Measurements from ENCODE around the gene C16orf95.

The C16orf95 gene

DNA sequence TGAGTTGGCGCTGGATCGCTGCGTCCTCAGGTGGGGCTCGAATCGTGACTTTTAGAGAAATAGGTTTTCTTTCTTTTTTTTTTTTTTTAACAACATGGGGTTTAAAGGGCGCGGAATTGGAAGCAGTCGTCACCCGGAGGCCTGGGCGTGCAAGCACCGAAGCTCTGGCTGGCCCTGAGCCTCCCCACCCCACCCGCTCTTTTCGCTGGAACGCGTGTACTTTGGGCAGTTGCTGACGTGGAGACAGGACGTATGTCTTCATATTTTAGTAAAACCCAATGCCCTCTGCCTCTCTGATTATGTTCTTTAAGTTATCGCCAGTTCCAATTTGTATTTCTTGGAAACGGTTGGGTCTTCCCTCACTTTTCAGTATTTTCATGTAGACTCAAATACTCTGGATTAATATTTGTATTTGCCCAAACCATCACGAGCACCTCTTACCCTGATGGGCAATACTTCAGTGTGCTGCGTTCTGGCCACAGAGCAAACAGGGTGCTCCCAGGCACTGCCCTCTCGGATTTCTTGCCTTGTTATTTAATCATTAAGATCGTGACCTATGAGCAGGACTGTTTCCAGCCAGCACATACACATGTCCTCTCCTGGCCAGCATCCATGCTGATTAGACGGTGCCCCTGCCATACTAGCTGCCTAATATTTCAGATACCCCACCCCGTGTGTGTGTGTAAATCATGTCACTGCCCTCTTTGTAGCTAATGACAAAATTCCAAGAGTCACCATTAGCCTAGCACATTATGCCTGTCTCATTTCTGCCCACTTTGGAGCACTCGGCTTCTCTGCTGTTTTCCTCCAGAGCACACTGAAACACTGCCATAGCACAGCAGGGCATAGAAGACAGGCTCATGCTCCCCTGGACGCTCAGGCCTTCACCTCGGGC, 805 bp upstream of the C16orf95 start:
- no peaks in the 10 kb centered on the region for H3K27me3 Mint-ChIP-seq
- peaks cover 13% of the 10 kb centered on the region for H3K4me1 Mint-ChIP-seq
- peak overlapping the region; percentile 97 for H3K27ac Mint-ChIP-seq
- no peaks in the 10 kb centered on the region for H3K36me3 Mint-ChIP-seq
- no peaks in the 10 kb centered on the region for H3K9me3 Mint-ChIP-seq
- ATAC-seq: peak; percentile 59
- H3K4me3 Mint-ChIP-seq: peak overlapping the region; percentile 87

DNA sequence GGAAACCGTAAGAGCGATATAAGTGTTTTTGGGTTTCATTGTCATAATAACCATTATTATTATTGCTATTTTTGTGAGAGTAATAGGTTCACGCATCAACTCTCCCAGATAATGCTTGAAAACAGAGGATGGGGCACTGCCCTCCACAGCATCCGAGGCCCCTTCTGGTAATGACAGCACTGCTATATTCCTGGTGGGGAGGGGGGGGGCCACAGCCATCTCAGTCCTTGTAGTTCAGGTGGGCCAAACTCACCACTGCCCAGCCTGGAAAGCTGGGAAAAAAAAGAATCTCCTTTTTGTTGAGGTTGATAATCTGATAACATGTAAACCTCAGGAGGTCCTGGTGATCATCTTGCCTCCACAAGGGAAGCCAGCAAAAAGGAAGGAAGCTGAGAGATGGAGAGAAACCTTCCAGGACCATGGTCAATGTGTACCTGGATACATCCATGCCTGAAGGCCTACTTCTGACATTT, 706 bp downstream of the C16orf95 start:
- no peaks in the 10 kb centered on the region for H3K36me3 Mint-ChIP-seq
- H3K27ac Mint-ChIP-seq: peak overlapping the region; percentile 97
- H3K9me3 Mint-ChIP-seq: no peaks in the 10 kb centered on the region
- peak overlapping the region; percentile 87 for H3K4me3 Mint-ChIP-seq
- no peak for ATAC-seq
- no peaks in the 10 kb centered on the region for H3K27me3 Mint-ChIP-seq
- peaks cover 13% of the 10 kb centered on the region for H3K4me1 Mint-ChIP-seq

DNA sequence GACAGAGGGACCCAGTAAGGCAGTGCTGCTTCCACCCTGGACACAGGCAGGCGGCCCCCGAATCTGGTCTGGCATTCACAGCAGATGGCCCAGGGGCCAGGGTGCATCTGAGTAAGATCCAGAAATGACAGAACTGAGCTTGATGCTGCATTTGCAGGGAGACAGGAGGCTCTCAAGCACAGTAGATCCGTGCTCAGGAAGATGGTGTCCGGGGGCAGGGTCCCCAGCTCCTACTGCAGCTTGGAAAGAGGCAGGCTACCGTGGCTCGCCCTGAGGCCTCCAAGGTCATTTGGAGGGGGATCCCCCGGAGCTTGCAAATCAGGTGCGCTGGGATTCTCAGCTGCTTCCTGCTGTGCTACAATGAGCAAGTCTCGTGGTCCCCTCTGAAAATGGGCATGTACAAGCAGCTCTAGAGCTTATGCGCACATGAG, 2.2 kb downstream of the C16orf95 start:
- Mint-ChIP-seq H3K9me3 (no peaks in the 10 kb centered on the region), H3K27me3 (no peaks in the 10 kb centered on the region), H3K4me1 (peaks cover 13% of the 10 kb centered on the region), H3K4me3 (no peak overlapping the region), H3K36me3 (no peaks in the 10 kb centered on the region), H3K27ac (no peak overlapping the region)
- no peak for ATAC-seq

DNA sequence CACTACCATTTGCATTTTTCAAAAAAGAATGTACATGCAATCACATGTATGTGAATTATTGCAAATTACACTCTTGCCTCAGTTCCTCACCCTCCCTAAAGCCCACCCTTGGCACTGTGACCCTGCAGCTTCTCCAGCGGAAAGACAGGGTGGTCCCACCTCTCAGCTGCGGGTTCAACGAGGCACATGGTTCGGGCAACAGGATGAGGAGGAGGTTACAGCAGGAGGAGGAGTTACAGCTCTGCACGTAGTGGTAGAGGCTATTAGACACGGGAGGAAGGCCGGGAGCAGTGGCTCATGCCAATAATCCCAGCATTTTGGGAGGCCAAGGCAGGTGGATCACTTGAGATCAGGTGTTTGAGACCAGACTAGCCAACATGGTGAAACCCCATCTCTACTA, 5.2 kb downstream of the C16orf95 start:
- Mint-ChIP-seq H3K27ac (no peak overlapping the region), H3K4me1 (no peaks in the 10 kb centered on the region), H3K36me3 (no peaks in the 10 kb centered on the region), H3K9me3 (no peaks in the 10 kb centered on the region), H3K4me3 (no peak overlapping the region), H3K27me3 (no peaks in the 10 kb centered on the region)
- ATAC-seq: no peak

DNA sequence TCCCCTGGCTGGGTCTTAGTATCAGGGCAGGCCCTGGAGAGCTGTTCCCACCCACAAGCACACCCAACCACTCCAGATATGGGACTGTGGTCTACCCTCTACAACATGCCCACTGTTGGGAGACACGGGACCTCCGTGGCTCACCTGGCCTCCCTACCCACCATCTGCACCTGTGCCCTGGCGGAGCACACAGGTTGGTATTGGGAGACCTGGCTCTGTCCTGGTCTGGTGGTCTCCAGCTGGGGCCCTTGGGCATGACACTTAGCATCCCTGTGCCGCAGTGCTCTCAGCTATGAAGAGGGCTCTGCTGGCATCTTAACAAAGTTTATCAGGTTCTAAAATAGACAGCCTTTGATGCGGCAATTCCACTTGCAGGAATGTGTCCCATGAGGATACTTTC, 5.8 kb downstream of the C16orf95 start:
- ATAC-seq: no peak
- no peaks in the 10 kb centered on the region for H3K9me3 Mint-ChIP-seq
- H3K4me1 Mint-ChIP-seq: no peaks in the 10 kb centered on the region

DNA sequence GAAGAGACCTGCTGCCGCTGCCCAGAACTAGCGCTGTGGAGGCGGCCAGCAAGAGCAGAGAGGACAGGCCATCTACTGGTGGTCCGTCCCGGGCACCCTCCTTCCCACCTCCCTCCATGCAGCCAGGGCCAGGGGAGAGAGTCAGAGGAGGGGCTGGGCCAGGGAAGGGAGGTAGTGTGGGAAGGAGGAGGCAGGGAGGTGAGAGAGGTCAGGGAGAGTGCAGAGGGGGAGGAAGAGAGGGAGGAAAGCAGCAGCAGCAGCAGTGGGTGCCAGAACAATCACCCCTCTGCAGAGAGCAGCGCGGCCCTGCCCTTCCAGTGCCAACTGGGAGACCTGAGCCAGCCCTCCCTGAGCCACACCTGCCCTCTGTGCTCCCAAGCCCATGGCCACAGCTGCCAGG, 6.6 kb downstream of the C16orf95 start:
- no peaks in the 10 kb centered on the region for H3K36me3 Mint-ChIP-seq
- H3K4me3 Mint-ChIP-seq: no peak overlapping the region
- H3K27me3 Mint-ChIP-seq: no peaks in the 10 kb centered on the region
- no peak overlapping the region for H3K27ac Mint-ChIP-seq
- no peaks in the 10 kb centered on the region for H3K4me1 Mint-ChIP-seq
- ATAC-seq: no peak
- no peaks in the 10 kb centered on the region for H3K9me3 Mint-ChIP-seq

More for the DNA sequence above, 5.8 kb downstream of the C16orf95 start:
- H3K27ac Mint-ChIP-seq: no peak overlapping the region
- H3K4me3 Mint-ChIP-seq: no peak overlapping the region
- no peaks in the 10 kb centered on the region for H3K27me3 Mint-ChIP-seq
- no peaks in the 10 kb centered on the region for H3K36me3 Mint-ChIP-seq

DNA sequence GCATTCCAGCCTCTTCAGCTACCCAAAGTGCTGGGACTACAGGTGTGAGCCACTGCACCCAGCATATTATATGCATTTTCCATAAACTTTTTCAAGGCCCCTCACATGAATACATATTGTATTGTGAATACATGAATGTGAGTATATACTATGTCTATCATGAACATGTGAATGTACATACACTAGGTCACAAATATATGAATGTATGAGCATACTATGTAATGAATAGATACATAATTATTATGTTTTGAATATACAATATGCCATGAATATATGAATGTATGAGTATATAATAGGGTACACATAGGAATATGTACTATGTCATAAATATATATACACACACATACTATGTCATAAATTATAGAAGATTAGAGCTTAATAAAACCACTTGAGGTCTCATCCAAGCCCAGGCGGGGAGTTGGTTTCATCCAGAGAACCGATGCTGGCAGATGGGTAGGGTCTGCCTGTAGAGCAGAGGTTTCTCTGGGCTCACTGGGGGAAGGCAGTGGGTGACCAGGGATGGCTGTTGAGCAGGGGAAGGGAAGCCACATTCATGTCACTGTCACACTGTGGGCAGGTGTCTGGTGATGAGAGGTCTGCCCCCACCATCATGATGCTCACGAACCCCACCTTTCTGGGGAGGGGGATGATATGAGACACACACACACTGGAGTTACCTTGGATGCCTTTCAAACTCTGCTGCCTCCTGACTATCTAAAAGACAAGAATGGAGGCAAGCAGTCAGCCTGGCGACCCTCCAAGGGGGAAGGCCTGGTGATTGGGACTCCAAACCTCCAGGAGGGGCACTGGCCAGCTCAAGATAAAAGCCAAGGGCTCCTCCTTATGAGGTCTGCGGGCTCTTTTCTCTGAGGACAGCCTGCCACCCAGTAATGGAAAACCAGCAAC, 7.3 kb downstream of the C16orf95 start:
- Mint-ChIP-seq H3K9me3 (no peaks in the 10 kb centered on the region), H3K27ac (no peak overlapping the region), H3K27me3 (no peaks in the 10 kb centered on the region), H3K36me3 (no peaks in the 10 kb centered on the region), H3K4me3 (no peak overlapping the region), H3K4me1 (no peaks in the 10 kb centered on the region)
- ATAC-seq: no peak

DNA sequence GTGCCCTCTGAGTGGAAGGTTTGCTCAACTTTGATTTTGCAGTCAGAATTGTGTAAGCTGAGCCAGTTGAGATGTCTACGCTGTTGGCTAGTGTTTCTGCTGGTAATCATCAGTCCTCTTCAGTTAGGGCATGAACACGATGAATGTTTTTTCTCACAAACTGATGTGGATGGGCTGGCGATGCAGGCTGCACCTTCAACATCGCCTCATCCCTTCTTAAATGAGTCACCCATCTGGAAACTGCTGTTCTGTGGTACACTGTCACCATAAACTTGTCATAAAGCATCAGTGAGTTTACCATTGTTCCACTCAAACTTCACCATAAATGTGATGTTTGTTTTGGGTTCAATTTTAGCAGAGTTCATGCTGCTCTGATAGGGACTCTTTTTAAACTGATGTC, 8.4 kb downstream of the C16orf95 start:
- Mint-ChIP-seq H3K36me3 (no peaks in the 10 kb centered on the region), H3K9me3 (no peaks in the 10 kb centered on the region), H3K27me3 (no peaks in the 10 kb centered on the region), H3K4me1 (no peaks in the 10 kb centered on the region), H3K4me3 (no peak overlapping the region), H3K27ac (no peak overlapping the region)
- ATAC-seq: no peak

DNA sequence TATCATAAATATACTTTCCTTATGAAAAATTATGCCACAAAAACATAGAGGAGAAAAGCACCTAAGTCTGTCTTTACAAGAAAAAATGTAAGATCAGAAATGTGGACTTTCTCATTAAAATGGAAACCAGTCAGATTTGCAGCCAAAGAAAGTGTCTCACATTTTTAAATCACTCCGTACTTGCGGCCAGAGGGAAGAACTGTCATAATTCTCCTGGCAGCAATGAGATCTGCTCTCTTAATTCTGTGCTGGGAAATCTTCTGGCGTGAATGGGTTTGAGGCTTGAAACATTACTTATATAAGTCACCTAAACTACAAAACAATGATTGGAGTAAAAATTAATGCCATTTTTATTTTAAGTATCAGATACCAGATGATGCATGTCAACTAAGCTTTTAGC, 10.7 kb downstream of the C16orf95 start:
- no peak for ATAC-seq
- no peak overlapping the region for H3K27ac Mint-ChIP-seq
- no peaks in the 10 kb centered on the region for H3K4me1 Mint-ChIP-seq
- H3K27me3 Mint-ChIP-seq: no peaks in the 10 kb centered on the region
- no peaks in the 10 kb centered on the region for H3K9me3 Mint-ChIP-seq
- no peak overlapping the region for H3K4me3 Mint-ChIP-seq
- H3K36me3 Mint-ChIP-seq: peaks cover 8% of the 10 kb centered on the region

DNA sequence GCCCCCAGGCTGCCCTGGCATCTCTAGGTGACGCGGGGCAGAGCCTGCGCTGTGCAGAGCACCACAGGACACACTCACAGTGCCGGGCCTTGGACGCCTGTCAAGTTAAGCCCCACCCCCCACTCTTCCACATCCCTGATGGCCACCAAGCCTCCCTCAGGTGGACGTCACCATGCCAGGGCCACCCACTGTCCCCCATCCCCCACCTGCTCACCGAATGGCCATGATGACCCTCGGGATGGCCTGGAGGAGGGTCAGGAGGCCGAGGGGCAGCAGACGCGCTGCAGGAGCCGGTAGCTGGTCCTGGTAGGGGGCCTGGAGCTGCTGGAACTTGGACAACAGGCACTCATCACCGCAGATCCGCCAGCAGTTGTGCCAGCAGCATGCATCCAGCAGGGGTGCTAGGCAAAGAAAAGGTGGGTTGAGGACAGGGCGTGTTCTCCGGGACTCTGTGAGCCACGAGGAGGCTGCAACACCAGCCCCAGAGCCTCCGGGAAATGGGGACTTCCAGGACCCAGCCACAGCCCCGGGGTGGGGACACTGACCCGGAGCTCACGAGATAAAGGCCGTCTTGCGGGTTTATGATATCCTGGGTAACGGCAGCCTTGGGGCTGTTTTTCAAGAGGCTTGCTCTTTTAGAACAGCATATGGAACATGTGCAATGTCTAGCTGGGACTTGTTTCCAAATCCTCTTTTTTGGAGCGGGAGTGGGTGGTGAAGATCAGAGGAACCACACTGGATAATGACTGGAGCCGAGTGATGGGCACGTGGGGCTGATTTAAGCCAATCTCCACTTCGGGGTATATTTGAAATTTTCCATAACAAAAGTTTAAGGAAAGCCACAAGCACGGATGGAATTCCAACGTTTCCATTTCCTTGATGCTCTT, 11.4 kb downstream of the C16orf95 start:
- Mint-ChIP-seq H3K27ac (no peak overlapping the region), H3K9me3 (no peaks in the 10 kb centered on the region), H3K36me3 (peaks cover 8% of the 10 kb centered on the region), H3K27me3 (no peaks in the 10 kb centered on the region), H3K4me1 (no peaks in the 10 kb centered on the region), H3K4me3 (no peak overlapping the region)
- no peak for ATAC-seq

DNA sequence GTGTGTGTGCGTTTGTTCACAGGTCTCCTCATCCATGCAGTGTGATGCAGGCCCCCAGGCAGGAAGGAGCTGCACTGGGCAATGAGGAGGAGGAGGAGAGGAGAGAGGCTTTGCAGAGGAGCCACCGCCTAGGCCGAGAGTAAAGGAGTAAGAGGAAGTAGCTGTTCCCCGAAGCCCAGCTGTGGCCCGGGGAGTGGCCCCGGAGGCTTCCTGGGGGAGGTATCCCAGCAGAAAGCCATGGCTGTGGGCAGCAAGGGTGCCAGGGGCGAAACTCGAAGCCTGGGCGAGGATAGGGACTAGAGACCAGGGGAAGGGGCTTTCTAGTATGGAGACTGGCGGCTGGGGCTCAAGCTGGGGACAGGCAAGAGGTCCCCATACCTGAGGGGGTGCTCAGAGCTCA, 12.2 kb downstream of the C16orf95 start:
- peaks cover 8% of the 10 kb centered on the region for H3K36me3 Mint-ChIP-seq
- ATAC-seq: no peak
- no peak overlapping the region for H3K27ac Mint-ChIP-seq
- no peaks in the 10 kb centered on the region for H3K27me3 Mint-ChIP-seq
- H3K9me3 Mint-ChIP-seq: no peaks in the 10 kb centered on the region
- H3K4me1 Mint-ChIP-seq: no peaks in the 10 kb centered on the region
- no peak overlapping the region for H3K4me3 Mint-ChIP-seq

DNA sequence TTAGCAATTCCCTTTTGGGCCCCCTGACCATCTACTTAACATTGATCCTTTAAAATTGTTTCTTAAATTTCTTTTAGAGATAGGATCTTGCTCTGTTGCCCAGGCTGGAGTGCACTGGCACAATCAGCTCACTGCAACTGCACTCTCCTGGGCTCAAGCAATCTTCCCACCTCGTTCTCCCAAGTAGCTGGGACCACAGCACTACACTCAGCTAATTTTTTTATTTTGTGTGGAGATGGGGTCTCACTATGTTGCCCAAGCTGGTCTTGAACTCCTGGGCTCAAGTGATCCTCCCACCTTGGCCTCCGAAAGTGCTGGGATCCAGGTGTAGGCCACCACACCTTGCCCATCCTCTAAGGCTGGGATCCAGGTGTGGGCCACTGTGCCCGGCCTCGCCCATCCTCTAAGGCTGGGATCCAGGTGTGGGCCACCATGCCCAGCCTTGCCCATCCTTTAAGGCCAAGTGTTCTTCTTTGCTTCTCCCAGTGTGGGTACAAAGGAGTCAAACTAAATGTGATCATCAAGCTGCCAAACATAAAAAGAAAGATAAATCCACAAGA, 13.2 kb downstream of the C16orf95 start:
- H3K27me3 Mint-ChIP-seq: no peaks in the 10 kb centered on the region

DNA sequence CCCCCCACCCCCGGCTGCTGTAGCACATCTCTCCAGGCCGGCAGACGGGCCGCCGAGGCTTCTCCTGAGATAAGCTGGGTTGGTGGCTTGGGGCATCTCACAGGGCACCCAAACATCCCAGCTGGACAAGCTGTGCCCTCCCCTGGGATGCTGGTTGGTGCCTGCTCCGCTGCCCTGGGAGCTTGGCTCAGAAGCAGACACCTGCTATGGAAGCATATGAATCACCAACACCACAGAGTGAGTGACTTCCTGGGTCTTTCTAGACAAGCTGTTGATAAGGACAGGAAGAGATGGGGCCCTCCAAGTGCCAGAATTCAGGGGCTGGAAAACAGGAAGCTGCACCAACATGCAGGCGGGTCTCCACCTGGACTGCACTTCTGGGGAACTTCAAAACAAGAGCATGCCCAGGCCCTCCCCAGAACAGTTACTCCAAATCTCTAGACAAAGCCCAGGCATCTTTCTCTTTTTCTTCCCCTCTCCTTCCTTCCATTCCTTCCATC, 13.7 kb downstream of the C16orf95 start:
- ATAC-seq: no peak
- no peaks in the 10 kb centered on the region for H3K4me1 Mint-ChIP-seq
- H3K27ac Mint-ChIP-seq: no peak overlapping the region
- H3K9me3 Mint-ChIP-seq: no peaks in the 10 kb centered on the region
- H3K27me3 Mint-ChIP-seq: no peaks in the 10 kb centered on the region
- H3K4me3 Mint-ChIP-seq: no peak overlapping the region
- H3K36me3 Mint-ChIP-seq: peaks cover 8% of the 10 kb centered on the region

More for the DNA sequence above, 13.2 kb downstream of the C16orf95 start:
- no peaks in the 10 kb centered on the region for H3K4me1 Mint-ChIP-seq
- H3K27ac Mint-ChIP-seq: no peak overlapping the region
- H3K36me3 Mint-ChIP-seq: peaks cover 8% of the 10 kb centered on the region
- no peak for ATAC-seq
- no peak overlapping the region for H3K4me3 Mint-ChIP-seq
- no peaks in the 10 kb centered on the region for H3K9me3 Mint-ChIP-seq

DNA sequence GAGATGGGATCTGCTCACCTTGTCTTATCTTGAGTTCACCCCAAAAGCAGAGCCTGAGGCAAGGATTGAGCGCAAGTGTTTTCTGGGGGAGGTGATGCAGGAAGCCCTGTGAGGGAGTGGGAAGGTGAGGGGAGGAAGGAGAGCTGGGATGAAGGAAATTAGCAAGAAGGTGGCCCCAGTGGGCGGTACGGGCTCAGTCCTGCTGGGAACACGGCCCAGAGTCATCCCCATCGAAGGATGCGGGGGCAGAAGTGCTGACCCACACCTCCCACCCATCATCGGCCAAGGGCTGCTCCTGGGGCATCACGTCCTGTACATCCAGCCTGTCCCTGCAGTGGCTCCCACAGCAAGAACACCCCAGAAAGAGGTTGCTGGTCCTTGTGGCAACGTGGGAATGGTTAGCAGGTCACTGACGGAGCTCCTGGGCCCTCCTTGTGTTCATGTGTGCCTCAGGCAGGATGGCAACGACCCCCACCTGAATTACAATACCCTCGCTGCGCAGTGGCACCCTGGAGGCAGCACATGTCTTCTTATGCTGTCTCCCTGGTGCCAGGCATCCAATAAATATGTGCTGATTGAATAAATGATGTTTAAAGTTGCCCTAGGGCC, 18.2 kb downstream of the C16orf95 start:
- H3K4me3 Mint-ChIP-seq: no peak overlapping the region
- peaks cover 8% of the 10 kb centered on the region for H3K36me3 Mint-ChIP-seq

More for the DNA sequence above, 18.2 kb downstream of the C16orf95 start:
- Mint-ChIP-seq H3K27ac (no peak overlapping the region), H3K9me3 (no peaks in the 10 kb centered on the region), H3K27me3 (no peaks in the 10 kb centered on the region), H3K4me1 (no peaks in the 10 kb centered on the region)
- ATAC-seq: no peak
